HepG2 (cell line): ENCODE measurements around the gene ALDOA. TPM values are rescaled to one million over a fixed set of nuclear protein-coding genes. Genes with fewer than 3 reads are reported as not detected.
A peak's percentile ranks its signal among the peaks of the same experiment; 100 is the strongest.

Source experiments
- CEBPZ ChIP-seq: IDR thresholded peaks from 2 replicates; pipeline ENCODE4 v1.6.1; 2012; ENCODE audit warnings: low read length, improper control_type of control experiment
- DNMT1 ChIP-seq: sonication (generic); formaldehyde crosslinking; IDR thresholded peaks from 2 replicates; pipeline ENCODE4 v1.5.1; 2020; ENCODE audit warnings: mild to moderate bottlenecking, missing genetic modification reagents
- FOXA3 ChIP-seq: IDR thresholded peaks from 2 replicates; pipeline ENCODE4 v1.6.1; 2016; ENCODE audit warnings: missing genetic modification reagents, missing compliant biosample characterization
- FOXK2 ChIP-seq: fragments of 450-650 bp; IDR thresholded peaks from 2 replicates; pipeline ENCODE4 v1.6.1; 2016
- GZF1 ChIP-seq: sonication (generic); formaldehyde crosslinking; IDR thresholded peaks from 2 replicates; pipeline ENCODE4 v1.5.1; 2020; ENCODE audit warnings: mild to moderate bottlenecking, missing genetic modification reagents
- HCFC1 ChIP-seq: fragments of 150-350 bp; IDR thresholded peaks from 2 replicates; pipeline ENCODE4 v1.6.1; 2014; ENCODE audit warnings: low read depth, low read length
- HDAC6 ChIP-seq: fragments of 200-600 bp; sonication (generic); IDR thresholded peaks from 2 replicates; pipeline ENCODE4 v1.7.0; 2017; ENCODE audit warnings: mild to moderate bottlenecking, antibody characterized with exemption, low read length, low read depth
- HOMEZ ChIP-seq: IDR thresholded peaks from 2 replicates; pipeline ENCODE4 v1.6.1; 2016; ENCODE audit warnings: low read depth
- HOXA5 ChIP-seq: sonication (generic); formaldehyde crosslinking; IDR thresholded peaks from 2 replicates; pipeline ENCODE4 v1.4.0; 2020; ENCODE audit warnings: missing genetic modification reagents
- NBN ChIP-seq: fragments of 450-650 bp; conservative IDR thresholded peaks from 2 replicates; pipeline ENCODE4 v1.6.1; 2017
- NCOA1 ChIP-seq: sonication (generic); formaldehyde crosslinking; IDR thresholded peaks from 2 replicates; pipeline ENCODE4 v1.9.0; 2021; ENCODE audit warnings: missing genetic modification reagents
- NCOA2 ChIP-seq: sonication (generic); formaldehyde crosslinking; IDR thresholded peaks from 2 replicates; pipeline ENCODE4 v1.8.0; 2022; ENCODE audit warnings: inconsistent platforms
- NR2F2 ChIP-seq: IDR thresholded peaks from 2 replicates; pipeline ENCODE4 v1.6.1; 2012; ENCODE audit warnings: low read depth, inconsistent platforms, borderline replicate concordance
- NR3C1 ChIP-seq: sonication (generic); formaldehyde crosslinking; IDR thresholded peaks from 2 replicates; pipeline ENCODE4 v1.4.0; 2020; ENCODE audit warnings: missing genetic modification reagents
- POGK ChIP-seq: sonication (generic); formaldehyde crosslinking; conservative IDR thresholded peaks from 2 replicates; pipeline ENCODE4 v1.8.0; 2022; ENCODE audit warnings: mild to moderate bottlenecking, moderate library complexity, missing genetic modification reagents
- ZBTB1 ChIP-seq: sonication (generic); formaldehyde crosslinking; IDR thresholded peaks from 2 replicates; pipeline ENCODE4 v1.4.0; 2020; ENCODE audit warnings: missing genetic modification reagents, borderline replicate concordance
- ZNF20 ChIP-seq: sonication (generic); formaldehyde crosslinking; IDR thresholded peaks from 2 replicates; pipeline ENCODE4 v1.4.0; 2020; ENCODE audit warnings: mild to moderate bottlenecking, moderate library complexity, missing genetic modification reagents
- ZNF3 ChIP-seq: IDR thresholded peaks from 2 replicates; pipeline ENCODE4 v1.7.0; 2017; ENCODE audit warnings: inconsistent platforms
- ZNF550 ChIP-seq: sonication (generic); formaldehyde crosslinking; IDR thresholded peaks from 2 replicates; pipeline ENCODE4 v1.4.0; 2020; ENCODE audit warnings: mild to moderate bottlenecking, missing genetic modification reagents, borderline replicate concordance
- ZNF570 ChIP-seq: sonication (generic); formaldehyde crosslinking; IDR thresholded peaks from 2 replicates; pipeline ENCODE4 v1.4.0; 2020; ENCODE audit warnings: mild to moderate bottlenecking, missing genetic modification reagents, borderline replicate concordance
- ZNF644 ChIP-seq: IDR thresholded peaks from 2 replicates; pipeline ENCODE4 v1.6.1; 2016; ENCODE audit warnings: low read depth
- ZNF878 ChIP-seq: sonication (generic); formaldehyde crosslinking; IDR thresholded peaks from 2 replicates; pipeline ENCODE4 v1.8.1; 2023; ENCODE audit warnings: mild to moderate bottlenecking, missing genetic modification reagents, moderate library complexity
- ZSCAN30 ChIP-seq: sonication (generic); formaldehyde crosslinking; IDR thresholded peaks from 2 replicates; pipeline ENCODE4 v1.5.0; 2020; ENCODE audit warnings: mild to moderate bottlenecking, missing genetic modification reagents
- polyA plus RNA-seq, 8 experiments: library from polyadenylated mRNA; depleted of rRNA in 3 of 8; stranded (reverse) in 7 of 8; unstranded in 1 of 8; fragments of >200 nt; fragmentation: Illumina TruSeq in 4 of 8; extraction: Trizol in 4 of 8; gene quantifications; 2 replicates each; pipeline versions ENCODE4 v1.2.1 to v1.2.3, GENCODE V29; 2011 to 2016; ENCODE audit warnings: low read depth in 4 of 8, missing spikeins in 1 of 8, mixed read lengths in 1 of 8; ENCODE audit not compliant: insufficient read depth in 1 of 8
- total RNA-seq, 5 experiments: library from RNA; depleted of rRNA; stranded (reverse); fragments of >200 nt; fragmentation: Illumina TruSeq; extraction: Trizol; gene quantifications; 2 replicates each; pipeline ENCODE4 v1.2.3, GENCODE V29; 2016; ENCODE audit warnings: low read depth in 1 of 5

Gene ALDOA
- total and polyA plus RNA-seq, 2 of the 13 experiments (the other 11 are each of a cell fraction or from before 2014, with no cell fraction given), result 925 to 1,884 TPM

- TF ChIP-seq DNMT1 (no peak), NCOA1 (CRISPR knock-in tag) (peak; percentile 53; the same call in 1 of the 2 replicates), FOXA3 (CRISPR knock-in tag) (peak; percentile 41; the same call in 1 of the 2 replicates), FOXK2 (no peak), NBN (no peak), ZNF644 (CRISPR knock-in tag) (no peak), ZNF3 (CRISPR knock-in tag) (no peak), ZNF20 (CRISPR knock-in tag) (no peak), ZNF550 (CRISPR knock-in tag) (no peak), HCFC1 (peak; percentile 100), HOMEZ (CRISPR knock-in tag) (peak; percentile 36; the same call in 1 of the 2 replicates), ZNF570 (CRISPR knock-in tag) (no peak), NCOA2 (CRISPR knock-in tag) (peak; percentile 50; the same call in 1 of the 2 replicates), NR2F2 (0 out of 2 replicates have a peak, but pooled peaks have one; percentile 25), POGK (CRISPR knock-in tag) (peak; percentile 74), ZBTB1 (CRISPR knock-in tag) (no peak), ZSCAN30 (CRISPR knock-in tag) (no peak), HDAC6 (no peak), CEBPZ (no peak), GZF1 (CRISPR knock-in tag) (peak; percentile 29; the same call in 1 of the 2 replicates), ZNF878 (no peak), HOXA5 (no peak; the same call in 1 of the 2 replicates), NR3C1 (CRISPR knock-in tag) (no peak)
Observed at GRCh38 chr16:30091474-30092372, 26.2 kb downstream of the ALDOA start, which contains the start of gene TBX6 (continued).
